22Rv1 (cell line): ENCODE measurements around the gene LYPD6B.

ENCODE experiments used
- ZFX ChIP-seq: fragments of 450-650 bp; IDR thresholded peaks from 2 replicates; pipeline ENCODE4 v1.6.1; 2017; ENCODE audit warnings: antibody characterized with exemption, borderline replicate concordance
- TF ChIP-seq, protein P1 (sequence below): fragments of 450-650 bp; IDR thresholded peaks from 2 replicates; pipeline ENCODE4 v1.5.1; 2017; ENCODE audit warnings: mild to moderate bottlenecking

DNA sequence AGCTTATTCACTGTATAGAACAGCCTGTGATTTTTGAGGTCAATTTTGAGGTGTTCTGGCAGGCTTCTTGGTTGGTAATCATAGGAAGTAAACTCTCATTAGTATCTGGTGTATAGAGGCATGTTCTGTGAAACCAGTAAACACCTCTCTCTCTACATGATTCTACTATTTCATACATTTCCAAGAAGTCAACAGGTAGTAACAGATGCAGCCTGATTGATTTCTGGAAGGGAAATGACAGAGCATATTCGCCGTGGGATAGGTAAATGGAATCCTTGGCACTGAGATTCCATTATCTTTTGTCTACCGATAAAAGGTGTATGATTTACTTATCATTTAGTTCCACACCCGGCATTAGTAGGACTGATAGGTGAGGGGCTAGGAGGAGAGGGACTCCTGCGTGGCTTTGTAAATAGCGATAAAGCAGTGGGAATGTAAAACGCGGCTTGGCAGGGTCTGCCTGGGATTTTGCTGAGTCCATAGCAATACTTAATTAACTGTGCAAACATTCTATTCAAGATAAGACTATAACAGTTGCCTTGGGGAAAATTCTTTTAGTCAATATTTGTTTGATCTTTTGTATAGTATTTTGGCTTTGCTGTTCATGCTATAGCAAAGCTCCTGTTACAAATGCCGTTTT is 32.3 kb downstream of the LYPD6B start:
- TF ChIP-seq, protein P1, sequence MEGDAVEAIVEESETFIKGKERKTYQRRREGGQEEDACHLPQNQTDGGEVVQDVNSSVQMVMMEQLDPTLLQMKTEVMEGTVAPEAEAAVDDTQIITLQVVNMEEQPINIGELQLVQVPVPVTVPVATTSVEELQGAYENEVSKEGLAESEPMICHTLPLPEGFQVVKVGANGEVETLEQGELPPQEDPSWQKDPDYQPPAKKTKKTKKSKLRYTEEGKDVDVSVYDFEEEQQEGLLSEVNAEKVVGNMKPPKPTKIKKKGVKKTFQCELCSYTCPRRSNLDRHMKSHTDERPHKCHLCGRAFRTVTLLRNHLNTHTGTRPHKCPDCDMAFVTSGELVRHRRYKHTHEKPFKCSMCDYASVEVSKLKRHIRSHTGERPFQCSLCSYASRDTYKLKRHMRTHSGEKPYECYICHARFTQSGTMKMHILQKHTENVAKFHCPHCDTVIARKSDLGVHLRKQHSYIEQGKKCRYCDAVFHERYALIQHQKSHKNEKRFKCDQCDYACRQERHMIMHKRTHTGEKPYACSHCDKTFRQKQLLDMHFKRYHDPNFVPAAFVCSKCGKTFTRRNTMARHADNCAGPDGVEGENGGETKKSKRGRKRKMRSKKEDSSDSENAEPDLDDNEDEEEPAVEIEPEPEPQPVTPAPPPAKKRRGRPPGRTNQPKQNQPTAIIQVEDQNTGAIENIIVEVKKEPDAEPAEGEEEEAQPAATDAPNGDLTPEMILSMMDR: no peak
- no peak for TF ChIP-seq ZFX
